ENCODE measurements around the gene GNPAT. TPM values are rescaled to one million over a fixed set of nuclear protein-coding genes. Genes with fewer than 3 reads are reported as not detected.

Gene GNPAT
- total RNA-seq, 1 donor from 2014 or later, result 37.3 TPM

DNA sequence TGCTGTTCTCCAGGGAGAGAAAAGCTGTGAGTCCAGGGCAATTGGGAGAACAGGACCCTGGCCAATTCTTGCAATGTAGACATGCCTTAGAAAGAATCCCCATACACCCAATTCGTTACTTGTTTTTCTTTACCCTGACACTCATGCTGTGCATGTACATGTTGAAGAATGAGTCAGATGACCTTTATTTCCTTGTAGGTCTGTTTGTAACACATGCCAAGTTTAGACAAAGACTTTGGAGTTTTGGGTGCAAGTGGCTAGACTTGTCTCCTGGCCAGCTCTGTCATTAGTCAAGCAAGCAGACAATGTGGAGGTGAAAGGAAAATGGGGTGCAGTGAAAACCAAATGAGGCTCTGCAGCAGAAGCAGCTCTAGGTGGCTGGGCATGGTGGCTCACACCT, 38.1 kb downstream of the GNPAT start:
- H3K4me1 Mint-ChIP-seq (ENCODE audit: unreplicated experiment), result peaks cover 12% of the 10 kb centered on the region
- TF ChIP-seq CTCF (IDR thresholded peaks at IDR 0.05), result no peak
- H3K36me3 Mint-ChIP-seq (ENCODE audit: unreplicated experiment), result peaks cover 30% of the 10 kb centered on the region
- no peaks in the 10 kb centered on the region for H3K27me3 Mint-ChIP-seq (ENCODE audit: unreplicated experiment)
- DNase-seq (ENCODE audit: extremely low spot score, unreplicated experiment), result no peak
- no peaks in the 10 kb centered on the region for H3K9me3 Mint-ChIP-seq (ENCODE audit: unreplicated experiment)
- H3K27ac Mint-ChIP-seq (ENCODE audit: unreplicated experiment), result no peak overlapping the region
- no peak overlapping the region for H3K4me3 Mint-ChIP-seq (ENCODE audit: unreplicated experiment)

DNA sequence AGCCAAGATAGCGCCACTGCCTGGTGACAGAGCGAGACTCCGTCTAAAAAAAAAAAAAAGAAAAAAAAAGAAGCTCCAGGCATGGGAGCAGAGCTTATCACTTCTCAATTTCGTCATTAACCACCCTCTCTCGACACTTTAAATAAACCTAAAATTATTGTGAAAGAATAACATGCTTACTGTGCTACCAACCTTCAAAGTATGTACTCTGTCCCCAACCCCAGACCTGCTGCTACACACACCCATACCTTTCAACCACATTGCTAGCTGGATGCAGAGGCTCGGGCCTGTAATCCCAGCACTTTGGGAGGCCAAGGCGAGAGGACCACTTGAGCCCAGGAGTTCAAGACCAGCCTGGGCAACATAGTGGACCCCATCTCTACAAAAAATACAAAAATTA, 38.7 kb downstream of the GNPAT start:
- peaks cover 12% of the 10 kb centered on the region for H3K4me1 Mint-ChIP-seq (ENCODE audit: unreplicated experiment)
- peaks cover 25% of the 10 kb centered on the region for H3K36me3 Mint-ChIP-seq (ENCODE audit: unreplicated experiment)
- no peak overlapping the region for H3K27ac Mint-ChIP-seq (ENCODE audit: unreplicated experiment)
- no peak overlapping the region for H3K4me3 Mint-ChIP-seq (ENCODE audit: unreplicated experiment)
- TF ChIP-seq CTCF (IDR thresholded peaks at IDR 0.05), result no peak
- no peaks in the 10 kb centered on the region for H3K9me3 Mint-ChIP-seq (ENCODE audit: unreplicated experiment)
- no peaks in the 10 kb centered on the region for H3K27me3 Mint-ChIP-seq (ENCODE audit: unreplicated experiment)
- DNase-seq (ENCODE audit: extremely low spot score, unreplicated experiment), result no peak

DNA sequence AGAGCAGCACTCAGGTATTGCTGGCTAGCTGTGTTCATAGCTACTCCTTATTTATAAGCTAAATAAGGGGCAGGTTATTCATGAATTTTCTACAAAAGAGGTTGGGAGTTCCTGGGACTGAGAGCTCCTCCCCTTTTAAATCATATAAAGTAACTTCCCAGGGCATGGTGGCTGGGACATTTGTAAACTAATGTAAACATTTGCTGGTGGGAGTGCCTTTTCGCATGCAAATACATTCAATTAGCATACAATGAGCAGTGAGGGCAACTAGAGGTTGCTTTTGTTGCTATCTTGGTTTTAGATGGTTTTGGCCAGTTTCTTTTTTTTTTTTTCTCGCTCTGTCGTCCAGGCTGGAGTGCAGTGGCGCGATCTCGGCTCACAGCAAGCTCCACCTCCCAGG, 43.4 kb downstream of the GNPAT start:
- Mint-ChIP-seq H3K4me1 (ENCODE audit: unreplicated experiment) (no peaks in the 10 kb centered on the region), H3K4me3 (ENCODE audit: unreplicated experiment) (no peak overlapping the region), H3K36me3 (ENCODE audit: unreplicated experiment) (no peaks in the 10 kb centered on the region), H3K9me3 (ENCODE audit: unreplicated experiment) (no peaks in the 10 kb centered on the region), H3K27ac (ENCODE audit: unreplicated experiment) (no peak overlapping the region), H3K27me3 (ENCODE audit: unreplicated experiment) (no peaks in the 10 kb centered on the region)
- no peak for DNase-seq (ENCODE audit: extremely low spot score, unreplicated experiment)
- no peak for TF ChIP-seq CTCF (IDR thresholded peaks at IDR 0.05)

DNA sequence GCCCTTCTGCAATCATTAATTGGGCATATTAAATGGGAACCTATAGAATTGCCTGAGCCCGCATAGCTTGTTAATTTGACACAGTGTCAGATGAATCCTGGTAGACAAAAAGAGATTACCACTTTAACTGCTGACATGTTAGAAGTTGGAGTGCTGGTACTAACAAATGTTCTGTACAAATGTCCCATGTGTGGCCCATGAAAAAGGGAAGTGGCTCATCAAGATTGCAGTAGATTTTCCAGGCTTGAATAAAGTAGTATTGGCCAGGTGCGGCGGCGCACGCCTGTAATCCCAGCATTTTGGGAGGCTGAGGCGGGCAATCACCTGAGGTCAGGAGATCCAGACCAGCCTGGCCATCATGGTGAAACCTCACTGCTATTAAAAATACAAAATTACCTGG, 45.6 kb downstream of the GNPAT start:
- Mint-ChIP-seq H3K36me3 (ENCODE audit: unreplicated experiment) (no peaks in the 10 kb centered on the region), H3K4me3 (ENCODE audit: unreplicated experiment) (no peak overlapping the region), H3K27me3 (ENCODE audit: unreplicated experiment) (no peaks in the 10 kb centered on the region), H3K27ac (ENCODE audit: unreplicated experiment) (no peak overlapping the region), H3K4me1 (ENCODE audit: unreplicated experiment) (no peaks in the 10 kb centered on the region), H3K9me3 (ENCODE audit: unreplicated experiment) (no peaks in the 10 kb centered on the region)
- DNase-seq (ENCODE audit: extremely low spot score, unreplicated experiment), result no peak
- no peak for TF ChIP-seq CTCF (IDR thresholded peaks at IDR 0.05)

GRCh38 chr1:231295938-231296337, 54.9 kb downstream of the GNPAT start:
- Mint-ChIP-seq H3K27me3 (ENCODE audit: unreplicated experiment) (no peaks in the 10 kb centered on the region), H3K9me3 (ENCODE audit: unreplicated experiment) (no peaks in the 10 kb centered on the region), H3K27ac (ENCODE audit: unreplicated experiment) (no peak overlapping the region), H3K4me1 (ENCODE audit: unreplicated experiment) (no peaks in the 10 kb centered on the region), H3K36me3 (ENCODE audit: unreplicated experiment) (no peaks in the 10 kb centered on the region), H3K4me3 (ENCODE audit: unreplicated experiment) (no peak overlapping the region)
- no peak for DNase-seq (ENCODE audit: extremely low spot score, unreplicated experiment)
- no peak for TF ChIP-seq CTCF (IDR thresholded peaks at IDR 0.05)
